Osteocyte (in vitro differentiated cells): ENCODE data around the gene CEMIP2. TPM values are rescaled to one million over a fixed set of nuclear protein-coding genes. Genes with fewer than 3 reads are reported as not detected.

Experiments used
- DNase-seq: peaks from one replicate; pipeline ENCODE4 v3.0.0; 2021; ENCODE audit warnings: mixed read lengths; ENCODE audit not compliant: unreplicated experiment; ENCODE audit errors: extremely low spot score
- H3K27ac Mint-ChIP-seq: one replicate; pipeline ENCODE4 v1.8.0; 2021; ENCODE audit warnings: mild to moderate bottlenecking, mixed read lengths; ENCODE audit not compliant: unreplicated experiment
- H3K27me3 Mint-ChIP-seq: one replicate; pipeline ENCODE4 v1.8.0; 2021; ENCODE audit warnings: mixed read lengths; ENCODE audit not compliant: unreplicated experiment
- H3K36me3 Mint-ChIP-seq: one replicate; pipeline ENCODE4 v1.8.0; 2021; ENCODE audit warnings: mixed read lengths; ENCODE audit not compliant: unreplicated experiment
- H3K4me1 Mint-ChIP-seq: one replicate; pipeline ENCODE4 v1.8.0; 2021; ENCODE audit warnings: mixed read lengths; ENCODE audit not compliant: unreplicated experiment
- H3K4me3 Mint-ChIP-seq: one replicate; pipeline ENCODE4 v1.8.0; 2021; ENCODE audit warnings: mild to moderate bottlenecking, moderate library complexity, mixed read lengths; ENCODE audit not compliant: unreplicated experiment
- H3K9me3 Mint-ChIP-seq: one replicate; pipeline ENCODE4 v1.8.0; 2021; ENCODE audit warnings: mixed read lengths; ENCODE audit not compliant: unreplicated experiment
- CTCF ChIP-seq: fragments of 200-600 bp; sonication (generic); IDR thresholded peaks from 2 replicates; pipeline ENCODE4 v1.5.0; 2021; ENCODE audit warnings: antibody characterized with exemption, mild to moderate bottlenecking, moderate library complexity
- total RNA-seq: library from RNA; stranded (reverse); gene quantifications from 2 replicates; pipeline ENCODE4 v1.2.1, GENCODE V29; 2021

Gene CEMIP2
- total RNA-seq, 1 donor from 2014 or later: 20.9 TPM

GRCh38 chr9:71690063-71690688, 78.1 kb downstream of the CEMIP2 start:
- no peak for DNase-seq
- H3K4me3 Mint-ChIP-seq: no peak overlapping the region
- TF ChIP-seq CTCF: no peak
- peaks cover 26% of the 10 kb centered on the region for H3K36me3 Mint-ChIP-seq
- no peaks in the 10 kb centered on the region for H3K27me3 Mint-ChIP-seq
- H3K27ac Mint-ChIP-seq: no peak overlapping the region
- no peaks in the 10 kb centered on the region for H3K4me1 Mint-ChIP-seq
- H3K9me3 Mint-ChIP-seq: no peaks in the 10 kb centered on the region

GRCh38 chr9:71687676-71688075, 80.6 kb downstream of the CEMIP2 start:
- Mint-ChIP-seq H3K4me3 (no peak overlapping the region), H3K4me1 (peaks cover 6% of the 10 kb centered on the region)

GRCh38 chr9:71685988-71686387, 82.3 kb downstream of the CEMIP2 start:
- no peak for TF ChIP-seq CTCF
- no peaks in the 10 kb centered on the region for H3K9me3 Mint-ChIP-seq
- H3K27ac Mint-ChIP-seq: no peak overlapping the region
- no peak for DNase-seq
- peaks cover 23% of the 10 kb centered on the region for H3K36me3 Mint-ChIP-seq
- no peaks in the 10 kb centered on the region for H3K27me3 Mint-ChIP-seq
- peaks cover 20% of the 10 kb centered on the region for H3K4me1 Mint-ChIP-seq
- no peak overlapping the region for H3K4me3 Mint-ChIP-seq

More at GRCh38 chr9:71687676-71688075, 80.6 kb downstream of the CEMIP2 start:
- Mint-ChIP-seq H3K9me3 (no peaks in the 10 kb centered on the region), H3K27me3 (no peaks in the 10 kb centered on the region), H3K36me3 (peaks cover 23% of the 10 kb centered on the region), H3K27ac (no peak overlapping the region)
- DNase-seq: no peak
- no peak for TF ChIP-seq CTCF

- H3K4me3 Mint-ChIP-seq: no peak overlapping the region
- no peak overlapping the region for H3K27ac Mint-ChIP-seq
- TF ChIP-seq CTCF: no peak
- DNase-seq: no peak
- H3K36me3 Mint-ChIP-seq: peaks cover 19% of the 10 kb centered on the region
- no peaks in the 10 kb centered on the region for H3K9me3 Mint-ChIP-seq
- peaks cover 26% of the 10 kb centered on the region for H3K4me1 Mint-ChIP-seq
- no peaks in the 10 kb centered on the region for H3K27me3 Mint-ChIP-seq
These were observed 82.9 kb downstream of the CEMIP2 start for GRCh38 chr9:71685394-71685793.

- TF ChIP-seq CTCF: no peak
- Mint-ChIP-seq H3K27ac (no peak overlapping the region), H3K36me3 (peaks cover 12% of the 10 kb centered on the region), H3K4me1 (peaks cover 34% of the 10 kb centered on the region), H3K4me3 (no peak overlapping the region), H3K9me3 (no peaks in the 10 kb centered on the region), H3K27me3 (no peaks in the 10 kb centered on the region)
- no peak for DNase-seq
These were observed 83.7 kb downstream of the CEMIP2 start for GRCh38 chr9:71684566-71684965.
